Hepatocyte (in vitro differentiated cells): Measurements from ENCODE around the gene CNGA3. TPM values are rescaled to one million over a fixed set of nuclear protein-coding genes. Genes with fewer than 3 reads are reported as not detected.

Experiments
- DNase-seq: peaks from one replicate; pipeline ENCODE4 v3.0.0-alpha.2; 2016; ENCODE audit warnings: low spot score
- H2AFZ ChIP-seq: fragments of 200-600 bp; sonication (generic); 2 replicates; pipeline ENCODE4 v1.6.0; 2016; ENCODE audit warnings: antibody characterized with exemption, mild to moderate bottlenecking
- H3K27ac ChIP-seq: fragments of 200-600 bp; sonication (generic); 2 replicates; pipeline ENCODE4 v1.5.1; 2016; ENCODE audit warnings: mild to moderate bottlenecking
- H3K27me3 ChIP-seq: fragments of 200-600 bp; sonication (generic); 2 replicates; pipeline ENCODE4 v1.6.1; 2016
- H3K36me3 ChIP-seq: fragments of 200-600 bp; sonication (generic); replicated peaks from 2 replicates; pipeline ENCODE4 v1.5.1; 2016; ENCODE audit warnings: low read depth; ENCODE audit not compliant: insufficient read depth
- H3K4me1 ChIP-seq: fragments of 200-600 bp; sonication (generic); 2 replicates; pipeline ENCODE4 v1.5.1; 2016; ENCODE audit warnings: mild to moderate bottlenecking, moderate library complexity; ENCODE audit not compliant: insufficient read depth
- H3K4me2 ChIP-seq: fragments of 200-600 bp; sonication (generic); 2 replicates; pipeline ENCODE4 v1.6.0; 2016
- H3K4me3 ChIP-seq: fragments of 200-600 bp; sonication (generic); 2 replicates; pipeline ENCODE4 v1.5.1; 2016; ENCODE audit warnings: mild to moderate bottlenecking
- H3K79me2 ChIP-seq: fragments of 200-600 bp; sonication (generic); 2 replicates; pipeline ENCODE4 v1.6.0; 2017; ENCODE audit warnings: mild to moderate bottlenecking
- H3K9me2 ChIP-seq: fragments of 200-600 bp; sonication (generic); replicated peaks from 2 replicates; pipeline ENCODE4 v1.6.0; 2017; ENCODE audit warnings: mild to moderate bottlenecking; ENCODE audit not compliant: insufficient read depth
- H3K9me3 ChIP-seq: fragments of 200-600 bp; sonication (generic); 2 replicates; pipeline ENCODE4 v1.5.1; 2016; ENCODE audit warnings: low read depth, mild to moderate bottlenecking
- H4K20me1 ChIP-seq: fragments of 200-600 bp; sonication (generic); 2 replicates; pipeline ENCODE4 v1.6.0; 2016; ENCODE audit warnings: mild to moderate bottlenecking; ENCODE audit not compliant: insufficient read depth, poor library complexity, severe bottlenecking
- CTCF ChIP-seq: fragments of 200-600 bp; sonication (generic); IDR thresholded peaks from 2 replicates; pipeline ENCODE4 v1.5.1; 2016; ENCODE audit warnings: antibody characterized with exemption, mild to moderate bottlenecking; ENCODE audit not compliant: poor library complexity
- EZH2 ChIP-seq: fragments of 200-600 bp; sonication (generic); IDR thresholded peaks from 2 replicates; pipeline ENCODE4 v1.6.1; 2016; ENCODE audit warnings: antibody characterized with exemption, mild to moderate bottlenecking, borderline replicate concordance
- EZH2phosphoT487 ChIP-seq: fragments of 200-600 bp; sonication (generic); IDR thresholded peaks from one replicate; pipeline ENCODE4 v1.6.1; 2018; ENCODE audit warnings: antibody characterized with exemption, mild to moderate bottlenecking, low read depth, moderate library complexity; ENCODE audit not compliant: unreplicated experiment, severe bottlenecking
- WGBS: methylation state at CpG from one replicate; pipeline ENCODE4 v1.1.6; 2016; ENCODE audit warnings: low lambda C conversion rate; ENCODE audit errors: missing lambda C conversion rate; 5-methylcytosine and 5-hydroxymethylcytosine counted together
- polyA plus RNA-seq: library from polyadenylated mRNA; unstranded; fragments of >200 nt; fragmentation: Nextera tagmentation; extraction: Ambion mirVana; gene quantifications from 2 replicates; pipeline ENCODE4 v1.2.1, GENCODE V29; 2016
- total RNA-seq: library from RNA; depleted of rRNA; stranded (reverse); fragments of >200 nt; gene quantifications from 2 replicates; pipeline ENCODE4 v1.2.3, GENCODE V29; 2014

Gene CNGA3
- total and polyA plus RNA-seq, 2 experiments from 2014 or later: 0.13 TPM; not detected in 1

GRCh38 chr2:98445683-98446581 lies 99.7 kb downstream of the CNGA3 start:
- Histone ChIP-seq H3K9me3 (no peaks in the 10 kb centered on the region), H3K27me3 (no peaks in the 10 kb centered on the region), H3K4me1 (peaks cover 25% of the 10 kb centered on the region), H4K20me1 (peaks cover 10% of the 10 kb centered on the region), H2AFZ (peak overlapping the region; percentile 88), H3K4me3 (peak overlapping the region; percentile 88), H3K27ac (peak overlapping the region; percentile 70), H3K36me3 (no peaks in the 10 kb centered on the region), H3K4me2 (peak overlapping the region; percentile 82), H3K79me2 (peaks cover 58% of the 10 kb centered on the region), H3K9me2 (no peaks in the 10 kb centered on the region)
- TF ChIP-seq EZH2 (no peak), CTCF (no peak), EZH2phosphoT487 (no peak)
- 29% methylated on average over 19 of the region's 19 CpGs for WGBS
- no peak for DNase-seq

- no peak for TF ChIP-seq CTCF
- TF ChIP-seq EZH2phosphoT487: no peak
- no peak for TF ChIP-seq EZH2
- no peak overlapping the region for H3K27ac ChIP-seq
- H3K36me3 ChIP-seq: no peaks in the 10 kb centered on the region
- H3K79me2 ChIP-seq: peaks cover 67% of the 10 kb centered on the region
- no peak overlapping the region for H3K4me3 ChIP-seq
- WGBS: 84% methylated on average over 6 of the region's 6 CpGs
- peaks cover 25% of the 10 kb centered on the region for H3K4me1 ChIP-seq
- no peak for DNase-seq
- H4K20me1 ChIP-seq: peaks cover 12% of the 10 kb centered on the region
- peak overlapping the region; percentile 82 for H3K4me2 ChIP-seq
- H2AFZ ChIP-seq: no peak overlapping the region
- no peaks in the 10 kb centered on the region for H3K27me3 ChIP-seq
- no peaks in the 10 kb centered on the region for H3K9me3 ChIP-seq
- no peaks in the 10 kb centered on the region for H3K9me2 ChIP-seq
These were observed 100.6 kb downstream of the CNGA3 start for GRCh38 chr2:98446850-98447249.

Other genes starting within 250 kb of the CNGA3 start
- gene INPP4A, start 98.4 kb downstream of the CNGA3 start, total RNA-seq: 9.2 and 13.1 TPM in 2 replicates
- gene INPP4A, start 98.4 kb downstream of the CNGA3 start, polyA plus RNA-seq: 6.2 and 7.9 TPM in 2 replicates